ENCODE results near the gene ULK4. TPM values are rescaled to one million over a fixed set of nuclear protein-coding genes. Genes with fewer than 3 reads are reported as not detected.
"Not testable (repeated sequence)": the region's sequence is repeated elsewhere in the genome, so short reads cannot be mapped to it uniquely, and the experiment has no call there.

Gene ULK4
- total RNA-seq, 1 donor from 2014 or later, result 10.2 TPM

DNA sequence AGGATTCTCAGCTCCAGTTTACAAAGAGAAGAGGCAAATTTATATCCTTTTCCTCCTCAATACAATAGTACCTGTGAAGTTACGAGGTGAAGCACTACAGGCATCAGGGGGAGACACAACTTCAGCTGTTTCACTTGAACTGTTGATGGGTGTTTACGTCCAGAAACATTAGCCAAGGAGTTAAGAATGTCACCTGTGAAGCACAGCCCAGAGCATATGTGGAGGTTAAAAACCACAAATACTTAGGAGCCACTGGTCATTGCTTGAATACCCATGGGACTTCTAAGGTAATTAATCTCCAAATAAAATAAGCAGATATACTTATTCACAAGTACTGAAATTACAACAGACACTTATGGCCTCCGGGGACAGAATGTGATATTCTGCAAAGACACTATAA, 246.5 kb downstream of the ULK4 start:
- Mint-ChIP-seq H3K4me1 (ENCODE audit: unreplicated experiment) (peaks cover 5% of the 10 kb centered on the region), H3K27ac (ENCODE audit: unreplicated experiment) (no peak overlapping the region), H3K9me3 (ENCODE audit: unreplicated experiment) (no peaks in the 10 kb centered on the region), H3K27me3 (ENCODE audit: unreplicated experiment) (no peaks in the 10 kb centered on the region), H3K36me3 (ENCODE audit: low read depth, unreplicated experiment) (no peaks in the 10 kb centered on the region), H3K4me3 (ENCODE audit: unreplicated experiment) (no peak overlapping the region)
- DNase-seq (ENCODE audit: low spot score), result no peak
- TF ChIP-seq, protein P1, sequence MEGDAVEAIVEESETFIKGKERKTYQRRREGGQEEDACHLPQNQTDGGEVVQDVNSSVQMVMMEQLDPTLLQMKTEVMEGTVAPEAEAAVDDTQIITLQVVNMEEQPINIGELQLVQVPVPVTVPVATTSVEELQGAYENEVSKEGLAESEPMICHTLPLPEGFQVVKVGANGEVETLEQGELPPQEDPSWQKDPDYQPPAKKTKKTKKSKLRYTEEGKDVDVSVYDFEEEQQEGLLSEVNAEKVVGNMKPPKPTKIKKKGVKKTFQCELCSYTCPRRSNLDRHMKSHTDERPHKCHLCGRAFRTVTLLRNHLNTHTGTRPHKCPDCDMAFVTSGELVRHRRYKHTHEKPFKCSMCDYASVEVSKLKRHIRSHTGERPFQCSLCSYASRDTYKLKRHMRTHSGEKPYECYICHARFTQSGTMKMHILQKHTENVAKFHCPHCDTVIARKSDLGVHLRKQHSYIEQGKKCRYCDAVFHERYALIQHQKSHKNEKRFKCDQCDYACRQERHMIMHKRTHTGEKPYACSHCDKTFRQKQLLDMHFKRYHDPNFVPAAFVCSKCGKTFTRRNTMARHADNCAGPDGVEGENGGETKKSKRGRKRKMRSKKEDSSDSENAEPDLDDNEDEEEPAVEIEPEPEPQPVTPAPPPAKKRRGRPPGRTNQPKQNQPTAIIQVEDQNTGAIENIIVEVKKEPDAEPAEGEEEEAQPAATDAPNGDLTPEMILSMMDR (IDR thresholded peaks at IDR 0.05; ENCODE audit: unreplicated experiment), result no peak

DNA sequence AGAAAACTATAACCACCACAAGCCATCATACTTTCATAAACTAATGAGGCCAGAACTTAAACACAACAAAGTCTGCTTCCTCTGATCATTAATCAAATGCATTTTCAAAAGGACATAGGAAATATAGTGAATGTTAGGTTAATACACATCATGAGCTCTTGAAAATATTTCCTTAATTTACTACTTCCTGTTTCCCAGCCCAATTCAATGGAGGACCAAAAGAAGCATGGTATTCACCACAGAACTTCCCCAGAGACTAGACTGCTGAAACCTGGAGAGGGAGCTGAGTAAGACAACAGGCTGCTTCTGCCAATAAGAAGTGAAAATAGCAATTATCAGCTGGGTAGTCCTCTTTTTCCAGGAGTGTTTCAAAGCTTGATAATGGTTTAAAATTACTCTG, 250.3 kb downstream of the ULK4 start:
- Mint-ChIP-seq H3K36me3 (ENCODE audit: low read depth, unreplicated experiment) (no peaks in the 10 kb centered on the region), H3K27me3 (ENCODE audit: unreplicated experiment) (no peaks in the 10 kb centered on the region), H3K4me1 (ENCODE audit: unreplicated experiment) (peaks cover 5% of the 10 kb centered on the region), H3K9me3 (ENCODE audit: unreplicated experiment) (no peaks in the 10 kb centered on the region), H3K4me3 (ENCODE audit: unreplicated experiment) (no peak overlapping the region), H3K27ac (ENCODE audit: unreplicated experiment) (no peak overlapping the region)
- DNase-seq (ENCODE audit: low spot score), result no peak
- TF ChIP-seq, protein P1 (IDR thresholded peaks at IDR 0.05; ENCODE audit: unreplicated experiment), result no peak

- no peak overlapping the region for H3K4me3 Mint-ChIP-seq (ENCODE audit: unreplicated experiment)
- H3K27ac Mint-ChIP-seq (ENCODE audit: unreplicated experiment), result no peak overlapping the region
Observed at GRCh38 chr3:41710646-41711388, 251.1 kb downstream of the ULK4 start.

DNA sequence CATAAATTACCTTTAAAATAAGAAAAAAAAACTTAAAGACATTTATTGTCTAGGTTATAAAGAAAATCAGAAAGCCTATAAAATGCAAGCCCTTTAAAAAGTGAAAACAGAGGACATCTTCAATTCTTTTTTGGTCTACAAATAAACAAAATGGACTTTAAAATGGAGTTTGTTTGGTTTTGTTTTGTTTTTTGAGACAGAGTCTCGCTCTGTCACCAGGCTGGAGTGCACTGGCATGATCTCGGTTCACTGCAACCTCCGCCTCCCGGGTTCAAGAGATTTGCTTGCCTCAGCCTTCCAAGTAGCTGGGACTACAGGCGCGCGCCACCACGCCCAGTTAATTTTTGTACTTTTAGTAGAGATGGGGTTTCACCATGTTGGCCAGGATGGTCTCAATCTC, 252.7 kb downstream of the ULK4 start:
- H3K27me3 Mint-ChIP-seq (ENCODE audit: unreplicated experiment); H3K4me3 Mint-ChIP-seq (ENCODE audit: unreplicated experiment); H3K36me3 Mint-ChIP-seq (ENCODE audit: low read depth, unreplicated experiment); H3K27ac Mint-ChIP-seq (ENCODE audit: unreplicated experiment); DNase-seq (ENCODE audit: low spot score); H3K9me3 Mint-ChIP-seq (ENCODE audit: unreplicated experiment): not testable (repeated sequence)
- H3K4me1 Mint-ChIP-seq (ENCODE audit: unreplicated experiment), result peaks cover 12% of the 10 kb centered on the region

More at GRCh38 chr3:41710646-41711388, 251.1 kb downstream of the ULK4 start:
- DNase-seq (ENCODE audit: low spot score), result no peak
- Mint-ChIP-seq H3K4me1 (ENCODE audit: unreplicated experiment) (peaks cover 5% of the 10 kb centered on the region), H3K27me3 (ENCODE audit: unreplicated experiment) (peaks cover 2% of the 10 kb centered on the region), H3K9me3 (ENCODE audit: unreplicated experiment) (no peaks in the 10 kb centered on the region), H3K36me3 (ENCODE audit: low read depth, unreplicated experiment) (no peaks in the 10 kb centered on the region)
- TF ChIP-seq, protein P1 (IDR thresholded peaks at IDR 0.05; ENCODE audit: unreplicated experiment), result no peak

- Mint-ChIP-seq H3K4me3 (ENCODE audit: unreplicated experiment) (no peak overlapping the region), H3K9me3 (ENCODE audit: unreplicated experiment) (no peaks in the 10 kb centered on the region), H3K27ac (ENCODE audit: unreplicated experiment) (no peak overlapping the region), H3K27me3 (ENCODE audit: unreplicated experiment) (peaks cover 2% of the 10 kb centered on the region), H3K4me1 (ENCODE audit: unreplicated experiment) (peaks cover 15% of the 10 kb centered on the region), H3K36me3 (ENCODE audit: low read depth, unreplicated experiment) (no peaks in the 10 kb centered on the region)
- no peak for DNase-seq (ENCODE audit: low spot score)
- TF ChIP-seq, protein P1 (IDR thresholded peaks at IDR 0.05; ENCODE audit: unreplicated experiment), result no peak
Observed at GRCh38 chr3:41708176-41708575, 253.7 kb downstream of the ULK4 start.

Measured in endothelial cell (in vitro differentiated cells).